Suppressor macrophage (primary cell): ENCODE measurements around the gene CCDC120.

Experiments used
- DNase-seq, 4 experiments: peaks; one replicate each; pipeline ENCODE4 v3.0.0-alpha.2; 2020 to 2022

CCDC120 gene

DNA sequence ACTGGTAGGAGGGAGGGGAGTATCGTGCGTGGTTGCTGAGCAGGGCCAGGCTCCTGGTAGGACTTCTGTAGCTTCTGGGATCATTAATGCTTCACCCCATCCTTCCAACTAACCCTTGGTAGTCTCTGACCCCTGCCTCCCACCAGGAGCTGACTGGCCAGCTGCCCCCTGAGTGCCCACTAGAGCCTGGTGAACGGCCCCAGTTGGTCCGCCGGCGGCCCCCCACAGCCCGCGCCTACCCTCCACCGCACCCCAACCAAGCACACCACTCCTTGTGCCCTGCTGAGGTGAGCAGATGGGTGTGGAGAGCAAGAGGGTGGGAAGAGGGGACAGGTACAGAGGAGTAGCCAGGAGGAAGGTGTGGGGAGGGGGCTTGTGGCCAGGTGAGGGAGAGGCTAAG, 4.9 kb downstream of the CCDC120 start:
- DNase-seq, result no peak

DNA sequence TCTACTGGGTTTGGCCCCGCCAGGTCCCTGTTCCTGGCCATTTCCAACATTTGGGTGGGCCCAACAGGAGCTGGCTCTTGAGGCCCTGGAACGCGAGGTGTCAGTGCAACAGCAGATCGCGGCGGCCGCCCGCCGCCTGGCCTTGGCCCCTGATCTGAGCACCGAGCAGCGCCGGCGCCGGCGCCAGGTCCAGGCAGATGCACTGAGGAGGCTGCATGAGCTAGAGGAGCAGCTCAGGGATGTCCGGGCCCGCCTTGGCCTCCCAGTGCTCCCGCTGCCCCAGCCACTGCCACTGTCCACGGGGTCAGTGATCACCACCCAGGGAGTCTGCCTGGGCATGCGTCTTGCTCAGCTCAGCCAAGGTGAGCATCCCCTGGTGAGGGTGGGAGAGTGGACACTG, 5.5 kb downstream of the CCDC120 start:
- DNase-seq, result no peak

- no peak for DNase-seq
These were observed 5.9 kb downstream of the CCDC120 start for GRCh38 chrX:49064735-49065134.

DNA sequence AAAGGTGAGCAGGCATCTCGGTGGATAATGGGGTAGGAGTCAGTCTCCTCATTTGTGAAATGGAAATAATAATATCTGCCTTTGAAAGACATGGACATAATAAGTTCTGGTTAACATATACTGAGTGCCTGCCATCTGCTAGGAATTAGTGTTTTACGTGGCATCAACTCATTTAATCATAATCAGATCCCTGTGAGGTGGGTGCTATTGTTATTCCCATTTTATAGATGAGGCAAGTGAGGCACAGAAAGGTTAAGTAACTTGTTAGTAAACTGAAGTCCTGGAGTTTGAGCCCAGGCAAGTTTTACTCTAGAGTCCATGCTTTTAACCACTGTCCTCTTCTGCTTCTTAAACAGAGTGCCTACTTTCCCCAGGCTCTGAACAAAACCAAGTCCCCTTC, 7.5 kb downstream of the CCDC120 start:
- no peak for DNase-seq

DNA sequence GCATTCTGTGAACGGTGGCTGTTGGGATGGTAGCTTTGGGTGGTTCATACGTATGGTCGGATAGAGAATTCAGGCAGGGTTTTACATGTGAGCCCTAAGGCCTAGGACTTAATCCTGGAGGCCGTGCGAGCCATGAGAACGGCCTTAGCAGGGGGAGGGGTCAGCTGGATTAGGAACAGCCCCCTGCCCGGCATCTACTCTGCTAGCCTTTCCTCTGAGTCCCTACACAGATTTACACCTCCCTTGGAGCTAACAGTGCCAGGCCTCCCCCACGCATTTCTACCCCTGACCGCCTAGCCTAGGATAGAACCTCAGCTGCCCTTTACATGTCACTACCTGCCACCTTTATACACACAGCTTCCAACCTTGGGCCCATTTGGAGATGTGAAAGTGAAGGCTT, 7.9 kb downstream of the CCDC120 start:
- DNase-seq, result no peak

GRCh38 chrX:49067285-49068120, 8.7 kb downstream of the CCDC120 start:
- no peak for DNase-seq

DNA sequence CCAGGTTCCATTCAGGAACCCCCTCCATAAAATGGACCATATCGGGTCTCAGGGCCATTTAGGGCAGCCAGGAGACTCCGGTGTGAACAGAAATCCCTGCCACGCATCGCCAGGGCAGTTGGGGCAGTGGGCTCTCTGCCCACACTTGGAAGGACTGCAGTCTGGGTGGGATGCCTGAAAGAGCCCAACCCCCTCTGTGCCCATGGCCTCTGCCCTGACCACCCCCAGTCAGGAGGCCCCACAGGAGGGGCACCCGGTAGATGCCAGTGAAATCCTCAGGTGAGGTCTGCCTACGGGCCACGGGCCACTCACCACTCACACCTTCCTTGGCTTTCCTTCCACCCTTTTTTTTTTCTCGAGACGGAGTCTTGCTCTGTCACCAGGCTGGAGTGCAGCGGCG, 10.2 kb downstream of the CCDC120 start:
- DNase-seq, result no peak

- DNase-seq, result no peak
These were observed 12.2 kb downstream of the CCDC120 start for GRCh38 chrX:49070988-49071387.

DNA sequence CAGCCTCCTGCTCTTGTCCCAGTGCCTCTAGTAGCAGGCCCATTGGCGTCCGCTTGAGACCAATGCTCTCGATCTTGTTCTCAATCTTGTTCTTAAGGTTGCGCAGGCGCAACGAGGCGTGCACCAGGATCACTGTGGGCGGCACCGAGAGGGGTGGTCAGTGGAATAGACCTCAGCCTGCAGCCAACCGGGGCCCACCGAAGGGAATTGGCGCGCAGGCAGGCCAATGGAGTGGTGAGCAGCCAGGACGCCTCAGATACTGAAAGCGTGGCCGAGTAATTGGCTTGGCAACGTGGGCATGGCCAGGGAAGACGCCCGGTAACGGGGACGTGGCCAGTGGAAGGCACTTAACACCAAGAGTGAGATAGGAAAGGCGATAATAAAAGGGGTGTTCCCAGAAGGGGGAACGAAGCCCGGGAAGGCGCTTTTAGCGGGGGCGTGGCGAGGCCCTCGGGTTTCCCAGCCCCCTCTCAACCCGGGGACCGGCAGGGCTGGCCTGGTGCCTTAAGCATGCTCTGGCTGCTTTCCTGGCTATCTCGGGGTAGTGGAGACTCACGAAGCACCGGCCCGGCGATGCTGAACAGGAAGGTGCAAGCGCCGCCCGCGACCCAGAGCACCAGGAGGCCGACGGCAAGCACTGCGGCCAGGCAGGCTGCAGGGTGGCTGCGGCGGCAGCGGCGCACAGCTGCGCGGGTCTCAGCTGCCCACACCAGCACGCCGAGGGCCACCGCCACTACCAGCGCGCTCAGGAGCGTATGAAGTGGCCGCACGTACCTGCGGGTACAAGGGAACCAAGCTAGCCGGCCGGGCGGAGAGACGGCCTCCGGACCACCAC, 13.3 kb downstream of the CCDC120 start:
- no peak for DNase-seq

GRCh38 chrX:49072712-49073095, 13.9 kb downstream of the CCDC120 start:
- no peak for DNase-seq

DNA sequence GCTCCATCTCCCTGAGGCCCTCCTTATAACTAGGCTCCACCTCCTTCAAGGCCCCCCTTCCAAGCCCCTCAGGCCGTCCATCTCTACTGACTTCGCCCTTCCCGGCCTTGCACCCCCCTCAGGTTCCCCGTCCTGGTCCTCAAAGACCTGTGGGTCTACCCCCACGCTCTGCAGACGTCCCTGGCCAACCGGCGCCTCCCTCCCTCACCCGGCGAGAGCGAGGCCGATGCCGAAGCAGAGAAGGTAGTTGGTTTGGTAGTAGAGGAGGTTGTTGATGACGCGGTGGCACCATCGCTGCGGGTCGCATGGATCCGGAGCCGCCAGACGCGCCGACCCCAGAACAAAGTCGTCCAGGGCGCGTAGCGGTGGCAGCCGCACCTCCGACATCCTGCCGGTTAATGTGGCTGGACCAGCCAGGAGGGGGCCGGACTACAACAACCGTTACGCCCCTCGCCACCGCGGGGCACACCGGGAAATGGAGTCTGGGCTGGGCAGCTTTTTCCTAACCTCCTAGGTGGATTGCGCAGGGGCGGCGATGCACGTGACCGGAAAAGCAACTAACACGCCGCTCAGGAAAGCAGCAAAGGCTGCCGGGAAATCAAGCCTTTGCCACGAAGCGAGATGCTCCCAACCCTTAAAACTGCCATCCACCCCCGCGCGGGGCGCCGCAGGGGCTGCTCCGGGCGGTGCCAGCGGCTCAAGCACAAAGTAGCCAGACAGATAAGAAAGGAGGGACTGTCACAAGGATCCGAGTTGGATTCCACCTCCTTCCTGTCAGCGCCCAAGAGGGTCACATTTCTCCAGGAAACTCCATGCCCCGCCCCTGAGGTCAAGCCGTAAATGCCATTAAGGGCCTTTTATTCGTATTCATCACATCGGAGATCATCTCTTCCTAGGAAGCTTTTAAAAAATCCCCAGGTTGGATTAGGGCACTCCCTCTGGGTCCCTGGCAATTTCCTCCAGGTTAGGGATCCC, 15.1 kb downstream of the CCDC120 start, which contains the start of gene PRAF2:
Gene PRAF2 (minus strand): TSS at position 402 of the 975 bp plus-strand sequence. CDS start 15 bp downstream, at position 387.
- peak; percentile 76 to 89 (median 84) for DNase-seq

DNA sequence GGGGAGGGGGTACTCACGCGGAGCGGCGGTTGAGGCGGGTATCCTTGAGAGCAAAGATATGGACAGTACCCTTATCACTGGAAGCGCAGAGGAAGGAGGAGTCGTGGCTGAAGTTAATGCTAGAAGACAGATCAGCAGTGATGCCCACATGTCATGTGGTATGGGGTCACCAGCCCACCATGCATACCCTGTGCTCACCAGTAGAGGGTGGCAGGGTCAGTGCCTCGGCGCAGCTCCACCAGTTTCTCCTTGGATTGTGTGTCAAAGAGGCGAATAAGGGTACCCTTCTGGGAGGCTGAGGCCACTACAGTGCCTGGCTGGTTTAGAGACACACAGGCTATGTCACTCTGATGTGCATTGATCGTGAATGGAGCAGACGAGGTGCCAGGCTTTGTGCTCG, 16.5 kb downstream of the CCDC120 start:
- no peak for DNase-seq

GRCh38 chrX:49077941-49078340, 19.1 kb downstream of the CCDC120 start:
- no peak for DNase-seq

DNA sequence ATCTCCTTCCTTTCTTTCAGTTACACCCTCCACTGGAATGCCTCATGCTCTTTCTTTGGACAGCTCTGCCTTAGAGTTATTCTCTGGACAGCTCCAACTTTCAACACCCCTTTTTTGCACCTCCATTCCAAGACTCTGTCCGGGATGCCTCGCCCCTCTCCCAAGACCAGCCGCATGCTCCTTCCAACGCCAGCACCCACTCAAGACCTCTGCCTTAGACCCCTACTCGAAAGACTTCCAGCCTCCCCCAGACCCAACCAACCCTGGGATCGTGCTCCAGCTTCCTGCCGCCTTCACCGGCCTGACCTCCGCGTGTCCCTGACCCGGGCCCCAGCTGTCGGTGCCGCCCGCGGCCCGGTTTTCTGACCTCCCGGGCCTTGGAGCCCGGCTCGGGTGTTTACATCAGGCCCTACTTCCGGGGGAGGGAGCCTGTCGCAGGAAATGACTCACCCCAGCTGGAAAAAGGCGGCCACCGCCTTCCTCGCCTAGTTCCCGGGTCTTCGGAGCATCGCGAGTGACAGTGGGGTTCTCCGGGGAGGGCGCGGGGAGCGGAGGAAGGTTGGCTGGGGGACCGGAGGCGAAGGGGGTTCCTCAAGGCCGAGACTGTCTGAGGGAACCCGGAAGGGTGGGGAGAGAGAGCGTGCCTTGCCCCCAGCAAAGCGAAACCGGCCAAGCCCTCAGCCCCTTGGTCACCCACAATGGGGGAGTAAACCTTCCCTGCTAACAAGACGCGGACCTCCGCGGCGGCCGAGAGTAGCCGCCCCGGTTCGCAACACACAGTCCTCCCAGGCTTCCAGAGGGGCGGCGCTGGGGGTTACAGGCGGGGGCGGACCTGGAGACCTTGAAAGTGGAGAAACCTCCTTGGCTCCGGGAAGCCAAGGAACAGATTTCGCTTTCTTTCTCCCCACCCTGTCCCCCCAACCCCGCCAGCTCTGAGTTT, 21.0 kb downstream of the CCDC120 start, which contains the start of gene WDR45:
Gene WDR45 (minus strand): TSS at position 399 of the 940 bp plus-strand sequence. CDS start 1,792 bp downstream, outside the sequence.
- DNase-seq, result peak; percentile 58 to 82 (median 78)

GRCh38 chrX:49082271-49082871, 23.6 kb downstream of the CCDC120 start:
- DNase-seq, result no peak

GRCh38 chrX:49089553-49089952, 30.8 kb downstream of the CCDC120 start:
- no peak for DNase-seq

- no peak for DNase-seq
These were observed 37.6 kb downstream of the CCDC120 start for GRCh38 chrX:49096419-49096818.

GRCh38 chrX:49100704-49101628, 42.2 kb downstream of the CCDC120 start:
- DNase-seq, result peak; percentile 94 to 95 (median 94)

- DNase-seq, result no peak
These were observed 42.8 kb downstream of the CCDC120 start for GRCh38 chrX:49101629-49101984.

GRCh38 chrX:49102190-49102589, 43.4 kb downstream of the CCDC120 start:
- DNase-seq, result no peak
